Liver (tissue), 3 donors: ENCODE measurements around the gene PLXNA2.

ENCODE experiments used
- ATF3 ChIP-seq: IDR thresholded peaks from 2 replicates; pipeline ENCODE4 v1.6.1; 2016; ENCODE audit warnings: antibody characterized with exemption
- CTCF ChIP-seq: fragments of 150-350 bp; IDR thresholded peaks from 2 replicates; pipeline ENCODE4 v1.5.1; 2017; ENCODE audit warnings: improper control_type of control experiment, low read depth, low read length; ENCODE audit not compliant: missing input control
- EGR1 ChIP-seq, 2 donors: IDR thresholded peaks; 2 replicates each; pipeline ENCODE4 v1.6.1; 2016 to 2018; ENCODE audit warnings: antibody characterized with exemption in 2 of 2, low read depth in 2 of 2
- GABPA ChIP-seq, 2 donors: IDR thresholded peaks in 1 of 2; conservative IDR thresholded peaks in 1 of 2; 2 replicates each; pipeline ENCODE4 v1.6.1; 2016; ENCODE audit warnings: antibody characterized with exemption in 2 of 2, mild to moderate bottlenecking in 1 of 2, moderate library complexity in 1 of 2
- HNF4A ChIP-seq, 2 donors: conservative IDR thresholded peaks; 2 replicates each; pipeline ENCODE4 v1.6.1; 2016; ENCODE audit warnings: antibody characterized with exemption in 2 of 2, mild to moderate bottlenecking in 2 of 2
- RAD21 ChIP-seq, 2 donors: IDR thresholded peaks; 2 replicates each; pipeline ENCODE4 v1.6.1; 2016; ENCODE audit warnings: antibody characterized with exemption in 2 of 2, mild to moderate bottlenecking in 2 of 2
- SP1 ChIP-seq: IDR thresholded peaks from 2 replicates; pipeline ENCODE4 v1.6.1; 2018; ENCODE audit warnings: antibody characterized with exemption, mild to moderate bottlenecking
- TAF1 ChIP-seq: conservative IDR thresholded peaks from 2 replicates; pipeline ENCODE4 v1.6.1; 2016; ENCODE audit warnings: antibody characterized with exemption, mild to moderate bottlenecking
- ZBTB33 ChIP-seq: IDR thresholded peaks from 2 replicates; pipeline ENCODE4 v1.6.1; 2016; ENCODE audit warnings: antibody characterized with exemption
- donor health status: healthy.
- donor health status: healthy.

- TF ChIP-seq CTCF (no peak), TAF1 (no peak), GABPA (IDR thresholded peaks at IDR 0.05 in 1 of 2, conservative IDR thresholded peaks at IDR 0.05 in 1 of 2) (no peak), SP1 (no peak), ATF3 (no peak), RAD21 (IDR thresholded peaks at IDR 0.05) (no peak), HNF4A (conservative IDR thresholded peaks at IDR 0.05) (no peak), ZBTB33 (no peak), EGR1 (IDR thresholded peaks at IDR 0.05; ENCODE audit: low read depth in 2 of 2) (no peak)
Measured at GRCh38 chr1:208273386-208274017, 29.3 kb upstream of the PLXNA2 start.
